BE2C (cell line): ENCODE results near the gene SRP9. TPM values are rescaled to one million over a fixed set of nuclear protein-coding genes. Genes with fewer than 3 reads are reported as not detected.

Source experiments
- DNase-seq: peaks from one replicate; pipeline ENCODE4 v3.0.0-alpha.2; 2020
- H3K27me3 ChIP-seq: fragments of 250-450 bp; sonication (Bioruptor Pico); 2 replicates; pipeline ENCODE4 v1.5.1; 2020; ENCODE audit warnings: mild to moderate bottlenecking
- H3K36me3 ChIP-seq: fragments of 250-450 bp; sonication (Bioruptor Pico); 2 replicates; pipeline ENCODE4 v1.5.1; 2020; ENCODE audit warnings: mild to moderate bottlenecking
- H3K4me1 ChIP-seq: fragments of 250-450 bp; sonication (Bioruptor Pico); 2 replicates; pipeline ENCODE4 v1.5.1; 2020
- H3K4me3 ChIP-seq: 2 replicates; pipeline ENCODE4 v1.5.1; 2011; ENCODE audit warnings: low read depth, low read length
- H3K9me3 ChIP-seq: fragments of 250-450 bp; sonication (Bioruptor Pico); 2 replicates; pipeline ENCODE4 v1.5.1; 2020
- CTCF ChIP-seq: IDR thresholded peaks from 2 replicates; pipeline ENCODE4 v1.5.1; 2012; ENCODE audit warnings: mild to moderate bottlenecking, low read depth, low read length
- polyA plus RNA-seq: library from polyadenylated mRNA; unstranded; fragments of >200 nt; gene quantifications from one replicate; pipeline ENCODE4 v1.2.1, GENCODE V29; 2012; ENCODE audit warnings: low read depth, missing spikeins; ENCODE audit not compliant: insufficient read length, insufficient read depth

Gene SRP9
- 555 TPM for polyA plus RNA-seq

GRCh38 chr1:225777583-225778336 is at the start of gene SRP9:
TSS of gene SRP9 (plus strand) at chr1:225777826. CDS start at chr1:225777941, 115 bp downstream.
- Histone ChIP-seq H3K4me1 (peaks cover 5% of the 10 kb centered on the region; the same call in 1 of the 2 replicates), H3K27me3 (no peaks in the 10 kb centered on the region), H3K4me3 (peak within 1 kb of the TSS; percentile 80), H3K36me3 (peaks cover 25% of the 10 kb centered on the region), H3K9me3 (no peaks in the 10 kb centered on the region)
- peak; percentile 100 for DNase-seq
- peak; percentile 91 for TF ChIP-seq CTCF

GRCh38 chr1:225731491-225731890 is 46.1 kb upstream of the SRP9 start:
- DNase-seq, result no peak
- TF ChIP-seq CTCF, result no peak
- Histone ChIP-seq H3K36me3 (no peaks in the 10 kb centered on the region), H3K27me3 (no peaks in the 10 kb centered on the region), H3K4me1 (peaks cover 14% of the 10 kb centered on the region), H3K9me3 (no peaks in the 10 kb centered on the region), H3K4me3 (no peak overlapping the region)

GRCh38 chr1:225733254-225733653 is 44.4 kb upstream of the SRP9 start:
- TF ChIP-seq CTCF, result no peak
- Histone ChIP-seq H3K36me3 (no peaks in the 10 kb centered on the region), H3K4me1 (peaks cover 29% of the 10 kb centered on the region), H3K4me3 (no peak overlapping the region), H3K9me3 (no peaks in the 10 kb centered on the region), H3K27me3 (no peaks in the 10 kb centered on the region)
- peak; percentile 29 for DNase-seq

GRCh38 chr1:225735252-225736149 is 42.1 kb upstream of the SRP9 start:
- Histone ChIP-seq H3K36me3 (no peaks in the 10 kb centered on the region), H3K9me3 (no peaks in the 10 kb centered on the region), H3K27me3 (no peaks in the 10 kb centered on the region), H3K4me1 (peaks cover 29% of the 10 kb centered on the region), H3K4me3 (peak overlapping the region; percentile 11)
- TF ChIP-seq CTCF, result peak; percentile 15; the same call in 1 of the 2 replicates
- peak; percentile 72 for DNase-seq

- H3K4me3 ChIP-seq, result peak overlapping the region; percentile 11
- no peaks in the 10 kb centered on the region for H3K9me3 ChIP-seq
- TF ChIP-seq CTCF, result no peak
- H3K4me1 ChIP-seq, result peaks cover 29% of the 10 kb centered on the region
- H3K36me3 ChIP-seq, result no peaks in the 10 kb centered on the region
- peak; percentile 26 for DNase-seq
- no peaks in the 10 kb centered on the region for H3K27me3 ChIP-seq
Observed at GRCh38 chr1:225736437-225737098, 41.1 kb upstream of the SRP9 start.
